Inflammatory macrophage (primary cell): Measurements from ENCODE around the gene PDIA6.
"Not testable (repeated sequence)": the region's sequence is repeated elsewhere in the genome, so short reads cannot be mapped to it uniquely, and the experiment has no call there.

Source experiments
- DNase-seq, 2 donors: peaks; one replicate each; pipeline ENCODE4 v3.0.0-alpha.2; 2020 to 2022

PDIA6 gene

GRCh38 chr2:10832203-10832936, 19.8 kb upstream of the PDIA6 start:
- peak; percentile 79 to 86 for DNase-seq

GRCh38 chr2:10831400-10831985, 18.9 kb upstream of the PDIA6 start:
- DNase-seq: no peak

DNA sequence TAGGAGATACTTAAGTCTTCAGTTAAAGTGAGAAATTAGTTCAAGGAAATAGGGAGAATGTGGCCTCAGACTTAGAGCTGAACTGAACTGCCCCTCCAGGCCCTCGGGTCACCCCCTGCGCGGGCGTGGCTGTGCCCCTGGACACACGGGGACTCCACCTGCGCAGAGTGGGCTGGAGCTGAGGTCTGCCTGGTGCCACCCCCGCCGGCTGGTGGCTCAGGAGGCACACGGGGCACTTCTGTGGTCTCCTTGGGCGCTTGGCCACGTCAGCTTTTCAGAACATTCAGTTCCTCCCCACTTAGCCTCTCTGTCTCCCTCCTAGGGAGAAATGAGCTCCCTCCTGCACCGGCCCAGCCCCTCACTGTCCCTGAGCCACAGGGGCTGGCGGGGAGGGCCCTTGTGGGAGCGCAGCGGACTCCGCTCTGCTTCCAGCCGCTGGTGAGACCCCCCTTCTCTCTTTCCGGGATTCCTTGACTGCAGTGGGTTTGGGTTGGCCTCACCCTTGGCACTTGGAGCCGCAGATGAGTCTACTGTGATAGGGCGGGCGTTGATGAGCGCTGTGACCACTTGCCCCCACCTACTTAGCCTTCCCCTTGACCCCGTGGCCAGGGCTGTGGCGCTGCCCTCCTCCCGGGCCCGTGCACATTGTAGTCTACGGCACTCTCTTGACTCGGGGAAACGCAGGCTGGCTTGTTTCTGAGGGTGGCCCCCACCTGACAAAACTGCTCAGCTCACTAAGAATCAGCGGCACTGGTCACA, 18.2 kb upstream of the PDIA6 start:
- no peak for DNase-seq

GRCh38 chr2:10830203-10830602, 17.6 kb upstream of the PDIA6 start:
- no peak for DNase-seq

DNA sequence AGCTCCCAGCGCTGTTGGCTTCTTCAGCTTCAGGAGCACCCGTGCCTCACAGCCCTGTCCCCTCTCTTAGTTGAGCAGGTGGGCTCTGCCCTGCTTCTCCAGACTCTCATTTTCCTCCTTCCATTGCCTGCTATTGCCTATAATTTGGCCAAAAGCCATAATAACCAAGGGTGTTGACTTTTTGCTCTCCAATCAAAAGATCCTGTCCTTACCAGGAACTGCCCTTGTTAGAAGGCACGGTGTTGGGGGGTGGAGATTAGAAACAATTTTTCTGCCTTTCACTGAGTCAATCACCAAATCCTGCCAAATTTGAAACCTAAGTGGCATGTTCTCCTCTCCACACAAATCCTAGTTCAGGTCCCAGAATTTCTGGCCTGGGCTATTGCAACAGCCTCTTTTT, 16.7 kb upstream of the PDIA6 start:
- no peak for DNase-seq

DNA sequence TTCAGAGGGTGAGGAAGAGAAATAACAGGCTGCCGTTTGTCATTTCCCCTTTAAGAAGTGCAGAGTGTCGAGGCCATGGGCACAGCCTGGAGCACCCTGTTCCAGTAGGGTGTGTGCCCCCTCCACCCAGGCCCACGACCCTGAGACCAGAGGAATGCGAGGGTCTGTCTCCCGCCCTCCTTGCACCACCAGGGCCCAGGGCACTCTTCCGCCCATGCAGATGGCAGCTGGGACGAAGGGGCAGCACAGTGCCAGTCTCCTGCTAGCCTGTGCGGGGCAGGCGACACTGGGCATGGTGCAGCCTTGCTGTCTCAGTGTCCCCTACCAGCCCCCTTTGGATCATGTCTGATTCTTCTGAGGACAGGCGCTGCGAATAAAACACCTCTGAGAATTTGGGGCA, 15.8 kb upstream of the PDIA6 start:
- DNase-seq: no peak

DNA sequence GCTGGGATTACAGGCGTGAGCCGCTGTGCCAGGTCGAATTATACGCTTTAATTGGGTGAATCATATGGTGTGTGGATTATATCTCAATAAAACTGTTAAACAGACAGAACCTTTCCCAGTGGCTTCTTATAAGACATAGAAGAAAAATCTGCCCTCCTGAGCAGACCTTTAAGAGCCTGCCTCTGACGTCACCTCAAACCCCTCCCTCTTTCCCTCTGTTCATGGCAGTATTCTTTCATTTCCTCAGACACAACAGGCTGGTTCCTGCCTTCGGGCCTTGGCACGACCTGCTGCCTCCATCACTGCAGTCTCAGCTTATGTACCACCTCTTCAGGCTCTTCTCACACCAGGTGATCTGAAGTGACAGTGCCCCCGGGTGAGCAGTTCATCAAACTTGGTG, 14.0 kb upstream of the PDIA6 start:
- no peak for DNase-seq

DNA sequence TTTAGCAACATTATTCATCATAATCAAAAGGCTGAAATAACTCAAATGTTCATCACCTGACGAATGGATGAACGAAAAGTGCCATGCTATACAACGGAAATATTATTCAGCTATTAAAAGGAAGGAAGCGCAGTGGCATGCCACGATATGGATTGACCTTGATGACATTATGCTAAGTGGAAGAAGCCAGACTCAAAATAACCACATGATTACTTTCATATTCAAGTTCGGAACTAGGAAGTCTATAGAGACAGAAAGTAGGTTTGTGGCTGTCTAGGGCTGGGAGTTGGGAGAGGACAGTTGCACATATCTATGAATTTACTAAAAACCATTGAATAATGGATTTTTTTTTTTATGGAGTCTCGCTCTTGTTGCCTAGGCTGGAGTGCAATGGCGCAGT, 13.4 kb upstream of the PDIA6 start:
- DNase-seq: peak; percentile 8 to 40

DNA sequence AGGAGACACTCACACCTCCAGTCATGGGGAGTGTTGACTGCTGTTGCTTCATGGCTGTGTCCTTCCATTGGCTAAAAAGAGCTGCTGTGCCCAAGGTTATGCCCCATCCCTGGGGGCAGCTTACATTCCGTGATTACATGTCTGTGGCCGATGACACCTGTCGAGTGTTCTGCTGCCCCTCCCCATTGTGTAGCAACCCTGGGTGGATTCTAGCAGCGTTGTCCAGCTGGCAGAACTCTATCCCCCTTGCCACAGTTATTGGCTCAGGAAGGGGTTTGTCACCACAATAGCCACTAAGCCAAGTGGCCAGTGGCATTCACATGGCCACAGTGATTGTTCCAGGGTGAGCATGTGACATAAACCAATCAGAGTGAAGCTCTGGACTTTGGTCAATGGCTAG, 11.6 kb upstream of the PDIA6 start:
- DNase-seq: no peak

DNA sequence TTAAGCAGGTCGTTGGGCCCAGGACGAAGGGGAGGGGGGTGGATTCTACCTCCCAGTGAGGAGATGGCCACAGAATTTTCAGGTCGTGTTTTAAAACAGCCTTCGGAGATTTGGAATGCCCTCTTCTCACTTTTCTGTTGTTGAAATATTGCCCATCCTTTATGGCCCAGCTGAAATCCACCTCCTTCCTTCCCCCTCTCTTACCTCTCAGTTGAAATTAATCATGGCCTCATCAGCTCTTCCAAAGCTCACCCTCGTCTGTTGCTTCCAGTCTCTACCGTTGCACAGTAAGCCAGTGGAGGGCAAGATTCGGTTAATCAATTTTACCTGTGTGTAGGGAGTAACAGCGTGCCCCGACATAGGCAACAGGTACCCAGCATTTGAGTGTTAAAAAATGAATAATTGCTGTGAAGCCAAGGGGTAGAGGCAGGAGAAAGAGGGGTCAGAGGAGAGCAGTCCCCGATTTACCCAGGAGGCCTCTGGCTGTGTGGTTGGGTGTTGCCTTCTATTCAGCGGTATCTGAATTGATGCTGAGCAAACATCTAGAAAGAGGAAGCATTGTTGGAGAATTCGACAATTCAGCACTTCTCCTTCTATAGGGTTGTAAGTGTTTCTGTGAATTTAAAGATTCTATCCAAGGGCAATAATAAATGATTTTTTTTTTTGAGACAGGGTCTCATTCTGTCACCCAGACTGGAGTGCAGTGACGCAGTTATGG, 8.6 kb upstream of the PDIA6 start:
- DNase-seq: peak; percentile 44 to 68

GRCh38 chr2:10820562-10820961, 8.0 kb upstream of the PDIA6 start:
- DNase-seq: no peak

DNA sequence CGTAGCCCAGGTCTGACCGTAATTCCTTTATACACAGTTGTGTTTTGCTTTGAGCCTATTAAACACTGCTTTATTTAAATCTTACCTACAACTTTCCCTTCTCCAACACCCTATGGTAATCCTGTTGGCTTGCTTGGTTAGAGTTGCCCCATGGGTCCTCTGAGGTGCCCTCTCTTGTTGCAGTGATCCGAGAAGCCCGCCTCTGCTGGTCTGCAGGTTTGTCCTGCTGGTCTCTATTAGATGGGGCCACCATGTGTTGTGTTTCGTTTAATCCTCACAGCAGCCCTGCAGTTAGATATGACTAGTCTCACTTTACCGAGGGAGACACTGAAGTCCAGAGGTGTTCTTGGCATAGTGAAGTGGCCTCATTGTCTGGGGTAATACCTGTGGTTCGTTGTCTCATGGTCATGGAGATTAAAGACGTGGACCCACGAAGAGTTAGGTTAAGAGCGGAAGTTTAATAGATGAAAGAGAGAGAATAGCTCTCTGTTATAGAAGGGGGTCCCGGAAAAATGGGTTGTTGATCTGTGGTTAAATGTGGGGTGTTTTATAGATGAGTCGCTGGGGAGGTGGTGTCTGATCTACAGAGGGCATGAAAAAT, 7.2 kb upstream of the PDIA6 start:
- DNase-seq: no peak

DNA sequence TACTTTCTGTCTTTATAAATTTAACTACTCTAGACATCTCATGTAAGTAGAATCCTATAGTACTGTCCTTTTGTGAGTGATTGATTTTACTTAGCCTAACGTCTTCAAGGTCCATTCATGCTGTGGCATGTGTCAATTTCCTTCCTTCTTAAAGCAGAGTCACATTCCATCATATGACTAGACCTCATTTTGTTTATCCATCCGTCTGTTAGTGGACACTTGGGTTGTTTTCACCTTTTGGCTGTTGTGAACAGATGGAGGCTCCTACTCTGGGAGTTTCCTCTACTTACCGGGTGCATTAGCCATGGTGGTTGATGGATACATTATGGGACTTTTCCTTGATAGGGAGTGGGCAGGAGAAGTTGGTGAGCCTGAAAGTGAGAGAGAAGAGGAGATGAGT, 6.4 kb upstream of the PDIA6 start:
- no peak for DNase-seq

- not testable (repeated sequence) for DNase-seq
These were observed 5.7 kb upstream of the PDIA6 start for GRCh38 chr2:10818305-10818704.

DNA sequence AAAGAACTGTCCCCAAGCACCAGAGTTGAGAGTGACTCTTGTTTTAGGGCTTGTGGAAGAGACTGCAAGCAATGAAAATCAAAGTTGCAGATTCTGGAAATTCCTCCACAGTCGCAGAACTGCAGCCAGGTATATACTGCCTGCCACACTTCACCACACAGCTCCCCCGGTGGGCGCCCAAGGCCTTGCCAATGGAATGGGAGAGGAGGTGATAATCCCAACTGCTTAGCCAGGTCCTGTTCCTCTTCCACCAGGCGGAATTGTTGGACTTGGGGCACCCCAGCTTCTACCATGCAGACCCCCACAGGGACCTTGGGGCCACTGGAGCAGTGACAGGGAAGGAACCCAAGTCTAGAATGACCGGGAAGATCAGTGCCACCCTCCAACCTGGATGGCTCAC, 4.8 kb upstream of the PDIA6 start:
- no peak for DNase-seq

DNA sequence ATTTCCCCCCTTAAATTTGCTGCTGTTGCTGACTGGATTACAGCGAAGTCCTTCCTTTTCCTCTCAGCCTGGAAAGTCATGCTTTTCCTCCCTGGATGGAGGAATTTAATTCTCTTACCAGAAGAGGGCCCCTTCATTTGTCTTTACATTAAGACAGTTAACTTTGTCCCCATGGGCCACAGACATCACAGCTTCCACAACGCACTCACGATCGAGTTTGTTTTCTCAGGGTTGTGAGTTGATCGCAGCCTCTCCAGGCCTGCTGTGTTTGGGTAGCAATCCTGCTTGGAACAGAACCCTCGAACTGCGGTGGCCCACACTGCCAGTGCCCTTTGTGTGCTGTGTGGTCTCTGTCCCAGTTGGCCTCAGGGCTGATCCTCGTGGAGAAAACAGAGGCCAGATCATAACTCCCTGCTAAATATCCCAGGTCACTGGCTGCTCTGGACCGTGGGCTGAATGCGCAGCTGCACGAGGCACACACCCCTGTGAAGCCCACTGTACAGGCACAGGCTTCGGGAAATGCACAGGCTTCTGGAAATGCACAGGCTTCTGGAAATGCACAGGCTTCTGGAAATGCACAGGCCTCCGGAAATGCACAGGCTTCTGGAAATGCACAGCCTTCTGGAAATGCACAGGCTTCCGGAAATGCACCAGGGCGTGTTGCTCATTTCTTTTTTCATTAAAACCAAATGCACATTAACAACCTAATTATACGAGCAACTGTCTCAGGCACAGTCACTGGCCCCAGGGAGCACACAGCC, 2.2 kb upstream of the PDIA6 start:
- no peak for DNase-seq

- DNase-seq: no peak
These were observed 1.6 kb upstream of the PDIA6 start for GRCh38 chr2:10814142-10814541.

- DNase-seq: not testable (repeated sequence)
These were observed 866 bp upstream of the PDIA6 start for GRCh38 chr2:10813163-10814138.

DNA sequence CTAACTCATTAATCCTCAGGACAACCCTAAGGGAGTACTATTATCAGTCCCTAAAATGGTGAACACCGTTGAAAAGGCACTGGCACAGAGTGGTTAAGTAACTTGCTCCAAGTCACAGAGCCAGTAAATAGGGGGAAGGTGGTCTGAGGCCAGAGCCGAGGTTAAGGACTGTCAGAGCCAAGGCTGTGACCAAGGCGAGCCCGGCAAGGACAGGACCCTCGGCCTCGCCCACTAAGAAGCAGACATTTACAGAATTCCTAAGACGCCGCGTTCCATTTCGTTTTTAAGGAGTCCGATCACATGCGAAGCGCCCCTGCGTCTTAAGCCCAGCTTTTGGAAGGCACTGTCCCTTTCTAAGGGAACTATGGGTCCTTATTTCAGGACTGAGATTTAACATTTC, 1.1 kb downstream of the PDIA6 start:
- no peak for DNase-seq

DNA sequence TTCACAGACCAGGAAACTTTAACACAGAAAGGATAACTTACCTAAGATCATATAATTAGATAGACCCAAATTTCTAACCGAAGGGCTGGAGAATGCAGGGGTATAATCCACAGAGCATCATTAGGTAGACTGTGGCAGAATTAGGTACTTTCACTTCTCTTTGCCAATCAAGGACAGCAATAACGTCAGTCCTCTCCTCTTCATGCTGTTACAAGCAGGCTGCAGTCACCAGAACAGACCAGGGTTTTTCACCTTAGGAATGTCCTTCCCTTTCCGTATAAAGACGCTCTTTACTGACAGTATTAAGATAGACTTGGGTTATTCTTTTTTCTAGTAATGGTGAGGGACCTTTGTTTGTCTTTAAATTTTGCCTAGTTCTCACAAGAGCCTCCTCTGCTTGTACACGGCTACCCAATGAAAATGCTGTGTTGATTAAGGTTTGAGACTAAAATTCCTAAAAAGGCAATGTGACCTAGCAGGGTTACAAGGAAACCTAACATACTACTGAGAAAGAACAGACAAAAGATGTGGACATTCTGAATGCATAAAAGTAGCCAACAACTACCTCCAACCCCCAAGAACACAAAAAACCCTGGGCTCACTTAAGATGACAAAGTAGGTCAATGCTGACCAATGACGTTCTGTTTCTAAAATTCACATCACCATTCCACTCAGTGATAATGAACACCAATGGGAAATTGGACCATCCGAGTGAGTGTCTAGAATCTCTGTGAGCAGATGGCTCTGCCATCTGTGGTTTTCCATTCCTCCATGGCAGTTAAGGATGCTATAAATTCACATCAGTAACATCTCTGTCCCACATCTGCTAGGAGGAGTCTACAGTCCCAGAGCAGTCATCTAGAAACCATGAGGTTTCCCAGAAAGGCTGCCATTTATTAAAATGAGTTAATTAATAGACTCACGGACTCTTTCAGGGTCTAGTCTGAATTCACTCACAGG, 2.1 kb downstream of the PDIA6 start:
- DNase-seq: no peak
